Natural killer cell (primary cell): ENCODE results near the gene SEC23B. TPM values are rescaled to one million over a fixed set of nuclear protein-coding genes. Genes with fewer than 3 reads are reported as not detected.
"Not testable (repeated sequence)": the region's sequence is repeated elsewhere in the genome, so short reads cannot be mapped to it uniquely, and the experiment has no call there.

ENCODE experiments used
- ATAC-seq, 3 donors: fragments of 150-1000 bp in 2 of 3; fragments of 200-7000 bp in 1 of 3; cut with Tn5 transposase; 1 replicate in 1 of 3; 2 replicates in 2 of 3; pipeline ENCODE4 v1.10.0; 2021; ENCODE audit warnings: mild to moderate bottlenecking in 2 of 3, moderate library complexity in 2 of 3
- DNase-seq, 2 donors: peaks; one replicate each; pipeline versions ENCODE4 v3.0.0 to v3.0.0-alpha.2; 2013 to 2021; ENCODE audit warnings: mixed read lengths in 1 of 2
- H3K27ac ChIP-seq: one replicate; pipeline ENCODE4 v1.5.1; 2013; ENCODE audit warnings: mild to moderate bottlenecking, low read length
- H3K27me3 ChIP-seq: one replicate; pipeline ENCODE4 v1.6.1; 2013; ENCODE audit warnings: low read length; ENCODE audit not compliant: control insufficient read depth, insufficient read depth
- H3K36me3 ChIP-seq: one replicate; pipeline ENCODE4 v1.6.1; 2013; ENCODE audit warnings: low read length; ENCODE audit not compliant: control insufficient read depth, insufficient read depth
- H3K4me1 ChIP-seq: one replicate; pipeline ENCODE4 v1.6.1; 2013; ENCODE audit warnings: low read length; ENCODE audit not compliant: control insufficient read depth, insufficient read depth
- H3K4me3 ChIP-seq: one replicate; pipeline ENCODE4 v1.5.1; 2013; ENCODE audit warnings: low read length
- H3K9me3 ChIP-seq: one replicate; pipeline ENCODE4 v1.6.1; 2013; ENCODE audit warnings: low read length; ENCODE audit not compliant: control insufficient read depth, insufficient read depth
- H3K27ac Mint-ChIP-seq, 2 donors: one replicate each; pipeline ENCODE4 v1.8.0; 2022; ENCODE audit warnings: mild to moderate bottlenecking in 2 of 2, mixed read lengths in 2 of 2, moderate library complexity in 1 of 2
- H3K27me3 Mint-ChIP-seq, 2 donors: one replicate each; pipeline ENCODE4 v1.8.0; 2022; ENCODE audit warnings: low read depth in 2 of 2, mixed read lengths in 2 of 2
- H3K36me3 Mint-ChIP-seq: one replicate; pipeline ENCODE4 v1.8.0; 2022; ENCODE audit warnings: mixed read lengths
- H3K4me1 Mint-ChIP-seq, 2 donors: one replicate each; pipeline ENCODE4 v1.8.0; 2022; ENCODE audit warnings: mixed read lengths in 2 of 2
- H3K4me3 Mint-ChIP-seq: one replicate; pipeline ENCODE4 v1.8.0; 2022; ENCODE audit warnings: mild to moderate bottlenecking, moderate library complexity, mixed read lengths
- H3K9me3 Mint-ChIP-seq, 2 donors: one replicate each; pipeline ENCODE4 v1.8.0; 2022; ENCODE audit warnings: mixed read lengths in 2 of 2
- WGBS: methylation state at CpG from one replicate; pipeline ENCODE4 v1.1.7; 2013; ENCODE audit warnings: missing lambda C conversion rate; ENCODE audit not compliant: insufficient coverage; 5-methylcytosine and 5-hydroxymethylcytosine counted together
- intact Hi-C: fragments of 100-400 bp; cut with micrococcal nuclease; formaldehyde crosslinking; loops from one replicate; pipeline ENCODE4 v1.14.2; 2022
- total RNA-seq, 4 donors: library from RNA; stranded (reverse); fragments of 120-200 nt in 1 of 4; gene quantifications; one replicate each; pipeline versions ENCODE4 v1.2.3 to v1.2.4, GENCODE V29; 2013 to 2022
- TF ChIP-seq, protein P1 (sequence below): fragments of 200-600 bp; IDR thresholded peaks from one replicate; pipeline ENCODE4 v1.8.0; 2022; ENCODE audit warnings: antibody characterized with exemption

The SEC23B gene
- total RNA-seq, 3 donors from 2014 or later (not counting 1 experiment from before 2014, with no cell fraction given), result 58.2 to 68.8 (median 63.9) TPM

DNA sequence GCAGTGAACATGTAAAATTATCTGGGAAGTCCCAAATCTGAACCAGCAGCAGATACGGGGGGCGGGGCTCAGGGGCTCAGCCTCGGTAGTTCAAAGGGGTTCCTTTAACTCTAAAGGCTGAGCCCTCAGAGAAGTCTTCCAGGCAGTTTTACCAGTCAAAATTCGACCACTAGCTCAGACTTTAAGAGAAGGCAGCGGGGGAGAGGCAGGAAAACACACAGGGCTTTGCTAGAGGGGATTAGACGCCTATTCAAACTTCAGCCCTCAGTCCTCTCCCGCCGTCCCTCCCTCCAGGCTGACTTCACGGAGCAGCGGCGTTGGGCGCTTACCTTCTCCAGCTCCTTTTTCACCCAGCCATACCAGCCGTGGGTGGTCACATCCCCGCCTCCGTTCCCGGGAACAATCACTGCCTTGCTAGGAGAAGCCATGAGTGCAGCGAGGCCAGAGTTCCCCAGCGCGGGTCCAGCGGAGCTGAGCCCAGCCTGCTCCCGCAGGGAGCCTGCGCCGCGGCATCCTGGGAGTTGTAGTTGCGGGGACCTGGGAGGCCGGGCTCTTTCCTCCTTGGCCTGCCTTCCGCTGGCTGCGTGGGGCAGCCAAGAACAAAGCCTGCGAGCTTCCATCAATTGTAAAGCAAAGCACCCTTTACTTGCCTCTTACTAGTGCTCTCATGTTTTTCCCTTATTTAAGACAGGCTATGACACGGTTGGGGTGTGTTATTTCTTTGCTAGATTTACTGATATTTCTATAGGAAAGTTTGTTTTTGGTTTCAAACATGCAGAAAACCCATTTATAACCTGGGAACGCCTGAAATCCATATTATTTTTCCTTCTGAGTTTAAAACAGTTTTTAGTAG, 10.8 kb upstream of the SEC23B start, which contains the start of gene RBBP9:
TSS of gene RBBP9 (minus strand) at position 486 of the 853 bp plus-strand sequence. CDS start at position 428, 58 bp downstream.
- Histone ChIP-seq H3K4me3 (peak within 1 kb of the TSS; percentile 97), H3K9me3 (no peaks in the 10 kb centered on the region), H3K27me3 (no peaks in the 10 kb centered on the region), H3K36me3 (peaks cover 5% of the 10 kb centered on the region), H3K4me1 (peaks cover 11% of the 10 kb centered on the region), H3K27ac (peak within 1 kb of the TSS; percentile 68)
- peak; percentile 88 to 99 (median 97) for ATAC-seq
- TF ChIP-seq, protein P1, sequence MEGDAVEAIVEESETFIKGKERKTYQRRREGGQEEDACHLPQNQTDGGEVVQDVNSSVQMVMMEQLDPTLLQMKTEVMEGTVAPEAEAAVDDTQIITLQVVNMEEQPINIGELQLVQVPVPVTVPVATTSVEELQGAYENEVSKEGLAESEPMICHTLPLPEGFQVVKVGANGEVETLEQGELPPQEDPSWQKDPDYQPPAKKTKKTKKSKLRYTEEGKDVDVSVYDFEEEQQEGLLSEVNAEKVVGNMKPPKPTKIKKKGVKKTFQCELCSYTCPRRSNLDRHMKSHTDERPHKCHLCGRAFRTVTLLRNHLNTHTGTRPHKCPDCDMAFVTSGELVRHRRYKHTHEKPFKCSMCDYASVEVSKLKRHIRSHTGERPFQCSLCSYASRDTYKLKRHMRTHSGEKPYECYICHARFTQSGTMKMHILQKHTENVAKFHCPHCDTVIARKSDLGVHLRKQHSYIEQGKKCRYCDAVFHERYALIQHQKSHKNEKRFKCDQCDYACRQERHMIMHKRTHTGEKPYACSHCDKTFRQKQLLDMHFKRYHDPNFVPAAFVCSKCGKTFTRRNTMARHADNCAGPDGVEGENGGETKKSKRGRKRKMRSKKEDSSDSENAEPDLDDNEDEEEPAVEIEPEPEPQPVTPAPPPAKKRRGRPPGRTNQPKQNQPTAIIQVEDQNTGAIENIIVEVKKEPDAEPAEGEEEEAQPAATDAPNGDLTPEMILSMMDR, result no peak
- 1% methylated on average over 30 of the region's 31 CpGs for WGBS
- peak within 1 kb of the TSS; percentile 78 to 89 for H3K27ac Mint-ChIP-seq
- peak within 1 kb of the TSS; percentile 94 for H3K4me3 Mint-ChIP-seq
- H3K36me3 Mint-ChIP-seq, result peaks cover 5% of the 10 kb centered on the region
- peaks cover 3 to 5% of the 10 kb centered on the region in 2 donors for H3K27me3 Mint-ChIP-seq
- no peaks in the 10 kb centered on the region for H3K9me3 Mint-ChIP-seq
- intact Hi-C loops, result no loop called here
- peaks cover 16% of the 10 kb centered on the region in 2 donors for H3K4me1 Mint-ChIP-seq
- peak; percentile 47 to 84 for DNase-seq

DNA sequence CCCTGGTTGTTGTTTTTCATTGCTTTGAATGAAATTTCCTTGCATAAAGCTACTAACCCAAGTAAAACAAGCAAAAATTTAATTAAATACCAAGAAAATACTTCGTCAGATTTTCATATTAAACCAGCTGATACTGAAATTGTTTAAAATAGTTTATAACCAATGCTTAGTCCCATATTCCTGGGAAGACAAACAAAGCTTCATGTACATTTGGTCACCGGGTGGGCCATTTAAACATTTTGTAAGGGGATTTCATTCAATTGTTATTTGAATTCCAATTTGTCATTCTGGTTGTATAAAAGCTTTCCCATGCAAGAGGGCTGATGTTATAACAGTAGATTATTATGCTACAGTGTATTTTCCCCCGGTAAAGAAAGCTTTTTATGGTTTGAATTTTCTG, 10.1 kb upstream of the SEC23B start:
- H3K27ac ChIP-seq, result peak overlapping the region; percentile 68
- DNase-seq, result no peak
- Mint-ChIP-seq H3K4me1 (peaks cover 16% of the 10 kb centered on the region in 2 donors), H3K27me3 (peaks cover 8 to 11% of the 10 kb centered on the region in 2 donors), H3K4me3 (peak overlapping the region; percentile 94), H3K27ac (peak overlapping the region; percentile 78 to 89), H3K36me3 (peaks cover 5% of the 10 kb centered on the region), H3K9me3 (no peaks in the 10 kb centered on the region)
- intact Hi-C loops, result no loop called here
- no peak for ATAC-seq
- H3K9me3 ChIP-seq, result no peaks in the 10 kb centered on the region
- peaks cover 3% of the 10 kb centered on the region for H3K36me3 ChIP-seq
- no peaks in the 10 kb centered on the region for H3K27me3 ChIP-seq
- H3K4me1 ChIP-seq, result peaks cover 11% of the 10 kb centered on the region
- TF ChIP-seq, protein P1, result no peak
- 100% methylated on average over 1 of the region's 3 CpGs for WGBS
- H3K4me3 ChIP-seq, result peak overlapping the region; percentile 97

DNA sequence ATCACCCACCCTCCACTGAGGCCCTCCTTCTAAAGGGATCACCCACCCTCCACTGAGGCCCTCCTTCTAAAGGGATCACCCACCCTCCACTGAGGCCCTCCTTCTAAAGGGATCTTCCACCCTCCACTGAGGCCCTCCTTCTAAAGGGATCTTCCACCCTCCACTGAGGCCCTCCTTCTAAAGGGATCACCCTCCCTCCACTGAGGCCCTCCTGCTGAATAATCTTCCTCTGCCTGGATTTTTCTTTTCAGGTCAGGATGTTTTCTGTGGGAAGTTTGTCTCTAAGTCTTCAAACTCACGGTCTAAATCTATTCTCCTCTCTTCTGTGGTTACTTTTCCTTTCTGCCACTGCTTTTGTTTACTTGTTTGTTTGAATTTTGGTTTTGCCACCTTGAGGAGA, 6.1 kb upstream of the SEC23B start:
- not testable (repeated sequence) for H3K27ac ChIP-seq, H3K27me3 ChIP-seq, H3K36me3 Mint-ChIP-seq, H3K4me3 Mint-ChIP-seq, H3K4me1 Mint-ChIP-seq, H3K36me3 ChIP-seq, ATAC-seq, DNase-seq, H3K4me3 ChIP-seq, H3K27ac Mint-ChIP-seq, H3K4me1 ChIP-seq, H3K9me3 Mint-ChIP-seq, H3K9me3 ChIP-seq
- WGBS, result no CpG with 5 or more reads among the region's 1 CpG
- H3K27me3 Mint-ChIP-seq, result peaks cover 14 to 22% of the 10 kb centered on the region in 2 donors
- intact Hi-C loops, result loop anchor here (10.0 kb wide), 1 partner anchor 367 kb away; the partner anchor contains the start of genes KAT14 and PET117

DNA sequence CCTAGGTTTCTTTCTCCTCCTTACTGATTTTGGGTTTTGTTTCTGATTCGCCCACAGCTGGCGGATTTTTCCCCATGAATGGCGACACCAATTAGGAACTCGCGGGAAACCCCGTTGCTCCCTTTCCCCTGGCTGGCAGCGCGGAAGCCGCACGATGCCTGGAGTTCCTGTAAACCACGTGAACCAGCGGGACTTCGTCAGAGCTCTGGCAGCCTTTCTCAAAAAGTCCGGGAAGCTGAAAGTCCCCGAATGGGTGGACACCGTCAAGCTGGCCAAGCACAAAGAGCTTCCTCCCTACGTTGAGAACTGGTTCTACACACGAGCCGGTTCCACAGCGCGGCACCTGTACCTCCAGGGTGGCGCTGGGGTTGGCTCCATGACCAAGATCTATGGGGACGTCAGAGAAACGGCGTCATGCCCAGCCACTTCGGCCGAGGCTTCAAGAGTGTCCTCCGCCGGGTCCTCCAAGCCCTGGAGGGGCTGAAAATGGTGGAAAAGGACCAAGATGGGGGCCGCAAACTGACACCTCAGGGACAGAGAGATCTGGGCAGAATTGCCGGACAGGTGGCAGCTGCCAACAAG, 3.2 kb upstream of the SEC23B start:
- Histone ChIP-seq H3K4me1 (peaks cover 18% of the 10 kb centered on the region), H3K27ac (no peak overlapping the region), H3K4me3 (no peak overlapping the region), H3K36me3 (no peaks in the 10 kb centered on the region), H3K9me3 (no peaks in the 10 kb centered on the region), H3K27me3 (peaks cover 3% of the 10 kb centered on the region)
- Mint-ChIP-seq H3K27me3 (peaks cover 14 to 22% of the 10 kb centered on the region in 2 donors), H3K36me3 (no peaks in the 10 kb centered on the region), H3K9me3 (no peaks in the 10 kb centered on the region), H3K4me3 (no peak overlapping the region), H3K27ac (no peak overlapping the region), H3K4me1 (peaks cover 27 to 29% of the 10 kb centered on the region in 2 donors)
- no peak for ATAC-seq
- WGBS, result 76% methylated on average over 31 of the region's 31 CpGs
- DNase-seq, result no peak
- TF ChIP-seq, protein P1, result no peak
- intact Hi-C loops, result loop anchor here (5.0 to 10.0 kb wide), 5 partner anchors 83 to 1713 kb away; partner anchors contain the start of genes DTD1, KAT14, MGME1 and PET117
